Right lung (tissue), 10 donors: ENCODE data around the gene GCK. TPM values are rescaled to one million over a fixed set of nuclear protein-coding genes. Genes with fewer than 3 reads are reported as not detected.

Experiments used
- DNase-seq, 2 donors: peaks; one replicate each; pipeline ENCODE4 v3.0.0-alpha.2; 2013
- long read RNA-seq, 8 donors: transcript quantifications; one replicate each; lab custom pipeline, GENCODE V29; 2026
- polyA plus RNA-seq, 5 donors: library from polyadenylated mRNA; unstranded; fragments of 120-200 nt; gene quantifications; one replicate each; pipeline versions ENCODE4 v1.2.1 to v1.2.3, GENCODE V29; 2013; ENCODE audit warnings: inconsistent platforms in 1 of 5, low replicate concordance in 1 of 5; ENCODE audit not compliant: insufficient read length in 5 of 5, insufficient read depth in 1 of 5

GCK gene
- polyA plus RNA-seq: 1 to 10 TPM; 2.2 to 3.9 (median 2.5) TPM
- long read RNA-seq, donor 1, partial matches to known transcripts: 0 of 2 reads
- long read RNA-seq, donor 1, other reads (novel, unspliced or antisense): 0 of 2 reads
- long read RNA-seq, donor 2, partial matches to known transcripts: 0 of 1 reads
- long read RNA-seq, donor 2, other reads (novel, unspliced or antisense): 0 of 1 reads
- long read RNA-seq, donor 3, partial matches to known transcripts: 0 of 4 reads
- long read RNA-seq, donor 3, other reads (novel, unspliced or antisense): 0 of 4 reads
- long read RNA-seq, donor 4, partial matches to known transcripts: 0 of 2 reads
- long read RNA-seq, donor 4, other reads (novel, unspliced or antisense): 0 of 2 reads
- long read RNA-seq, donor 5, partial matches to known transcripts: 0 of 1 reads
- long read RNA-seq, donor 5, other reads (novel, unspliced or antisense): 0 of 1 reads
- long read RNA-seq, donor 6, partial matches to known transcripts: 0 of 2 reads
- long read RNA-seq, donor 6, other reads (novel, unspliced or antisense): 0 of 2 reads
- long read RNA-seq, donor 7: 0 reads
- long read RNA-seq, donor 8, partial matches to known transcripts: 0 of 3 reads
- long read RNA-seq, donor 8, other reads (novel, unspliced or antisense): 0 of 3 reads

DNA sequence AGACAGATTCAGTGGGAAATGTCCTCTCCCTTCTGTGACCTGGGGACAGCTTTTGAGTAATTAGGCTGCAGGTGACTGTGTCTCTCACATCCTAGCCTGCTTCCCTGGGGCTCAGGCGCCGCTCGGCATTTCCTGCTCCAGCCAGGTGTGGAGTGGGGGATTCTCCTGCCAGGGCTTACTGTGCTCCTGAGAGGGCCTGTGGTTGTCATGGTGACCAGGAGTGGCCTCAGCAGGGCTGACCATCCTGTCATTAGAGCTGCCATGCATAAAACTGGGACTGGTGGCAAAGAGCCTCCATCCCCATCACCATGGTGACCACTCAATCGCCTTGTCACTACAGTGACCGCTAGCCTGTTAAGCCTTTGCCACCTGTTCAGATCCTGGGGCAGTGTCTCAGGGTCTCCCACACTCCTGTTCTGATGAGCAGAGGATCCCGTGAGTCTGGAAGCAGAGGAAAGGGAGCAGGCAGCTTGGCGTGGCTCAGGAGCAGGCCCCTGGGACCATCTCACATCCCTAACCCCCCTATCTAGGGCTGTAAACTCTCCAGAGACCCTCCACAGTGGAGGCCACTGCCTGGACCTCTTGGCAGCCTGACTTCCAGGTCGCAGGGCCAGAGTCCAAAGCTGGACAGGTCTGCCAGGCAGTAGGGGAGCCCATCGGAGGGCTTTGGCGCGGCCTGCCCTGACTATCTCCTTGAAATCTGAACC, at the start of gene GCK:
Gene GCK, minus strand, starts transcription at position 154 of the 707 bp plus-strand sequence. CDS start 486 bp downstream, outside the sequence.
- DNase-seq: no peak

DNA sequence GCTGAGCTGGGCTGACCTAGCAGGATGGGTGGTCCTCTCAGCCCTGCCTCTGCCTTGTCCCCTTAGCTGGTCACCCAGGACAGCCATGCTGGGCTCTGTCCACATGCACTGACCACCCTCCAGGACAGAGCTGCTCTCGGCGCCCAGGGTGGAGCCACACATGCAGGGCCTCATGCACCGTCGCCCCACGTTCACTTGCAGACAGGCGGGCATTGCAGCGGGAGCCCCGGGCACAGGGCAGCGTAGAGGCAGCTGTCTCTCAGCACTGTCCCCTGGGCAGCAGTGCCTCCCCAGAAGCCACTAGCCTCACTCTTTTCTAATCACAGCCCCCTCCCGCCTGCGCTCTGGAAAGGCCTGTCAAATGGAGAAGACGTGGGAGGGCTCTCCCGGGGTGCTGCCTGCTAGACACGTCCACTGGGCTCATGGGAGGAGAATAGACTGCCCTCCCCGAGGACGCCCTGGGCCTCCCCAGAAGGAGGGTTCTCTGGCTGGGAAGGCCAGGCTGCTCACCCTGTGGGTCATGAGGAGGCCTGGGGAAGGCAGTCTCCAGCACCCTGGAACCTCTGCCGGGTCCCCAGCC, 49.0 kb upstream of the GCK start:
- no peak for DNase-seq

DNA sequence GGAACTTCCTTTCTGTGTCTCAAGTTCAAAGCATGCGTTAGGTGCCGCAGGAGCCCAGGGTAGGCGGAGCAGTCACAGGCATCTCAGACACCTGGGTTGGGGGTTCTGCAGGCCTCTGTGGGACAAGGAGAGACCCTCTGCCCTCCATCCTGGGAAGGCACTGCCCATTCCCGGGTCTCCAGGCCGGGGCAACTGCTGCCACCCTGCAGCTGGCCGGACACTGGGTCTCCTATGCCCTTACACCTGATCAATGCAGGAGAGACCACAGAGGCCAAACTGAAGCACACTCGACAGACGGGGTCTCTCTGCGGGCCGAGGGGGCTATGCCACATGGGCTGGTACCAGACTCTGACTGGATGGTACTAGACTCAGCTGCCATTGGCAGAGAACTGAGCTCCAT, 48.5 kb upstream of the GCK start:
- no peak for DNase-seq

DNA sequence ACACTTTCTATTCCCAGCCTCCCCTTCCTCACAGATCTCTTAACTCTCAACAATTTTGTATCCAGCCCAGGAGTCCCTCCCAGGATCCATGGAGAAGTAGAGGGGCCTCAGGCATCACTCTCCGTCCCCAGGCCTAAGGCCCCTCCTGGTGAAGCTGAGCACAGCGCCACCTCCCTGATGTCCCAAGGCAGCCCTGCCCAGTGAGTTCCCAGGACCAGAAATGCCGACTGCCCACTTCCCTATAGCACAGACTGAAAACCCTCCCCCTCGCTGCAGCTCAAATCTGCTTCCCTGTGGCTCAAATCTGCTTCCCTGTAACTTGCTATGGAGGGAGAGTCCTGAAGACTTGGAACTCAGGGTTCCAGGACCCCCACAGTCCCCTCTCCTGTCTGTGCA, 47.1 kb upstream of the GCK start:
- DNase-seq: no peak

DNA sequence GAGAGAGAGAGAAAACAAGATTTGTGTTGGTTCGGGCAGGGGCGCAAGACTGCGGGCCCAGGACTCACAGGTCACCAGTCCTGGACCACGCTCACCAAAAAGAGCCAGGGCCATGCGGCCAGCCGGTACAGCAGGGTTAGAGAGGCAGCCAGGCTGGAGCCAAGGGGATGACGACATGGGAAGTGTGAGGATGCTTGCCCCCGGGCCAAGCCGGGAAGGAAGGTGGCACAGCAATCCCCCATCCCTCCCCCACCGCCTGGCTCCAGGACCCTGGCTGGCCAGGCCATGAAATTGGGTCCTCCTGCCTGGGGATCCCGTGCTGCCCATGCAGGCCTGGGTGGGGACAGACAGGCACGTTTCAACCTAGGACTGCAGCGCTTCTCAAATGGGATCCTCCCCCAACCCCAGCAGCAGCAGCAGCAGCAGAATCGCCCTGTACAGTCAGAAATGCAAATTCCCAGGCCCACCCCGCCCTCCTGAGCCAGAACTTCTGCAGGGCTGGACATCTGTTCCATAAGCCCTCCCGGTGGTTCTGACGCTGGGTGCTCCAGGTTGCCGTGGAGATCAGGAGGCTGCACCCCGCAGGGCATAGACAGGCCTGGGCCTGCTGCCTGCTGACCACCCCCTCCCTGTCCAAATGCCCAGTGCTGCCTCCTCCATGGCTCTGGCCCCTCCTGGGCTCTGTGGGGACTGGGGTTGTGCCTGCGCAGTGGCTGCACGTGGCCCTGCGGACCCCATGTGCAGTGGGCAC, 46.5 kb upstream of the GCK start:
- DNase-seq: no peak

DNA sequence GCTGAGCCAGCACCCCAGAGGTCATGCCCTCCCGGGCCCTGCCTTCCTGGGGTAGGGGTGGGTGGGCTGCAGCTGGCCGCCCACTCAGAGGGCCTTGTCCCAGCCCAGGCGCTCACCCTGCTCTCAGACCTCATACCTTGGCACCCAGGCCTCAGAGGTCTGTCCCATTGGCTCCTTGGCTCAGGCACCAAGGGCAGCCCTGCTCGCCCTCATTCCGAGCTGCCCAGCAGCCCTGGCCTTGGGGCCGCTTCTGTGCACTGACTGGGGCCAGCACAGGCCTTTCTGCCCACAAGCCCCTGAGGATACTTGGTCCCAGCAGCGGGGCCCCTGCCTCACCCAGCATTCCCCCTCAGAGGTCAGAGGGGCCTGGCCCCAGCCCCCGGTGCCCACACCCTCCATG, 45.8 kb upstream of the GCK start:
- no peak for DNase-seq

DNA sequence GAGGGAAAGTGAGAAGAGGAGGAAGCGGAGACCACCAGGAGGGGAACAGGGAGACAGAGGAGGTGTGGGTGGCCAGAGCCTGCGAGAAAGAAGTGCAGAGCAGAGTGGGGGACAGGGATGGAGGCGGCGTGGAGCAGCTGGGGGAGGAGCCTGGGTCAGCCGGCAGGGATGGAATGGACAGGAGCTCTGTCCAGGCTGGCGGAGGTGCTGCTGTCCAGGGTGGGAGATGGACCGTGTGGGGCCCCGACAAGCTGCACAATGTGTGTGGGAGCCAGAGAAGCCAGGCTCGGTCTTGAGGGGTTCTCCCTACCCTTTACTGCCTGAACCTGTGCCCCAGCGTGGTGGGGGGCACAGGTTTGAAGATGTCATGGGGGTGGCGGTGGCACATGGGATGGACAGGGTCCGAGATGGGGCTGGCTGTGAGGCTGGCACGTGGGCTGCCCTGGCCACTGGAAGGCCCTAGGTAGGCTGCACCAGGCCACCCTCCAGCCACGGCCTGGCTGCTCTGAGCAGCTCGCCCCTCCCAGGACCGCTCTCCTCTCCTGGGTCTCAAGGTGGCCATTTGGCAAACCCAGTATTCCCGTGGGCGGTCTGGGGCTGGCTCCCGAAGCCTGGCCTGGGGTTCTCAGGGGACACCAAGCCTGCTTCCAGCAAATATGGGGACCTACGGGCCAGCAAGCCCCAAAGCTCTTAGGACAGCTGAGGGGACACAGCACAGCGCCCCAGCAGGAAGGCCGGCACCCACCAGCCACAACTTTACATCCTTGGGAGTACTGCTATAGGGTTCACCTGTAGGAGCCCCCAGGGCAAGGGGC, 43.9 kb upstream of the GCK start:
- DNase-seq: no peak

DNA sequence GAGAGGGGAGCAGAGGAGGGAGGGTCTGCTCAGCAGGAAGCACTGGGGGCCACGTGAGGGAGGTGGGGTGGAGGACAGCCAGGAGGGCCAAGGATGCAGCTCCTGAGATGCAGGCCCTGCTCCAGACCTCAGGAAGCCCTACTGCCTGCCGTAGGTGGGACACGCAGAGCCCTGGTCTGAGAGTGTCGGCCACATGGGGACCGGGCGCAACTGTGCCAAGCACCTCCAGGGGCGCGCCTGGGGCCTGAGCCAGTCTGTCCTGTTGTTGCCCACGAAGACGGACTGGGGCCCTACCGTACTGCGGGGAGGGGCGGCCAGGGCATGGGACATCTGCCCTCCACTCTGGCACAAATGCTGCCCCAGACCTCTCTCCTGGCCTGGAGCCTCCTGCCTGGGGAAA, 43.2 kb upstream of the GCK start:
- DNase-seq: no peak

DNA sequence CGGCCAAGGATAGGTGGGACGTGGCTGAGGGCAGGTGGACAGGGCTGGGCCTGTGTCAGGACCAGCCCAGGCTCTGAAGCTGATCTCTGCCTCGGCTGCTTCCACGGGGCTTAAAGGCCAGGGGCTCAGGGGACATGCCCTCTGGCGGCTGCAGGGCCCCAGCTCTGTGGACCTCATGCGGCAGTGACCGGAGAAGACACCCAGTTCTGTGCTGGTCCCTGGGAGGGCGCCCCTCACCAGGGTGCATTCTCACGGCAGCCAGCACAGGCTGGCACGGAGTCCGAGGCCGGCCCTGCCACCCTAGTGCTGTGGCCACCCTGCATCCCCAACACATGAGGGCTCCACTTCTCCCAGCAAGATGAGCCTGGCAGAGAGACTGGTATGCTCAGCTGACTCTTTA, 41.8 kb upstream of the GCK start:
- DNase-seq: no peak

DNA sequence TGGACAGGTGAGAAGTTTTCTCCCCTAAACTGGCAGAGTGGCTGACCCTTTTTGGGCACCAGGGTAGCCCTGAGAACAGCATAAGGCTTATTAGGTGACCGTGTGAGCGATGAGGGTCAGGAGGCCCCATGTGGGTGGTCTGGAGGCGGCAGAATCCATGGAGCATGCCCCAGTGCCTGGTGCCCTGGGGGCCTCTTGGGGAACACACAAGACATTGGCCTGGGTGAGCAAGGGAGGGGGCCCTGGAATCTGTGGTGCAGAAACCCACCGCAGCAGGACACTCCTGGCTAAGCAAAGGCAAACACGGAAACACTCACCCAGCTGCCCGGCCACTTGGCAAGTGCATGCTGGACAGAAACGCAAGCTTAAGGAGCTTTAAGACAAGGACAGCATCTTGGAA, 41.0 kb upstream of the GCK start:
- no peak for DNase-seq

DNA sequence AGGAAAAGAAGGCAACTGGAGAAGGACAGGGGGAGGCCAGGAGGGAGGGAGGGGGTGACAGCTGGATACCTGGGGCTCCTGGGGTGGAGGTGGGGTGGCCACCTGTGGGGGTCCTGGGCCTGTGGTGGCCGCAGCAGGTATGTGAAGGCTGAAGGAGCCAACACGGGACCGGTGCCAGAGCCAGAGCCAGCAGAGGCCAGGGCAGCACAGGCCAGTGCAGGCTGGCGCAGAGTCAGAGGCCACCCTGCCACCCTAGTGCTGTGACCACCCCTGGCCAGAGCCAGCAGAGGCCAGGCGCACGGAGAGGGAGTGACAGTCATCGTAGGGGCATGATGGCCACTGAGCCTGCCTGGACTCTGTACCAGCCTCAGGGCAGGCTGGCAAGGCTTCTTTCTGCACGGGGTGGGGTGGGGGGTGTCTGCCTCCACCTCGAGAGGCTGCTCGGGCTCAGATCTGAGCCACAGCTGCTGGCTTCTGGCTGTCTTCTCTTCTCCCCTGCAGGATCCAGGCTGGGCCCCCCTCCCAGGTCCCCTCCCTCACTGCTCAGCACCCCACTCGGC, 40.4 kb upstream of the GCK start:
- DNase-seq: no peak

DNA sequence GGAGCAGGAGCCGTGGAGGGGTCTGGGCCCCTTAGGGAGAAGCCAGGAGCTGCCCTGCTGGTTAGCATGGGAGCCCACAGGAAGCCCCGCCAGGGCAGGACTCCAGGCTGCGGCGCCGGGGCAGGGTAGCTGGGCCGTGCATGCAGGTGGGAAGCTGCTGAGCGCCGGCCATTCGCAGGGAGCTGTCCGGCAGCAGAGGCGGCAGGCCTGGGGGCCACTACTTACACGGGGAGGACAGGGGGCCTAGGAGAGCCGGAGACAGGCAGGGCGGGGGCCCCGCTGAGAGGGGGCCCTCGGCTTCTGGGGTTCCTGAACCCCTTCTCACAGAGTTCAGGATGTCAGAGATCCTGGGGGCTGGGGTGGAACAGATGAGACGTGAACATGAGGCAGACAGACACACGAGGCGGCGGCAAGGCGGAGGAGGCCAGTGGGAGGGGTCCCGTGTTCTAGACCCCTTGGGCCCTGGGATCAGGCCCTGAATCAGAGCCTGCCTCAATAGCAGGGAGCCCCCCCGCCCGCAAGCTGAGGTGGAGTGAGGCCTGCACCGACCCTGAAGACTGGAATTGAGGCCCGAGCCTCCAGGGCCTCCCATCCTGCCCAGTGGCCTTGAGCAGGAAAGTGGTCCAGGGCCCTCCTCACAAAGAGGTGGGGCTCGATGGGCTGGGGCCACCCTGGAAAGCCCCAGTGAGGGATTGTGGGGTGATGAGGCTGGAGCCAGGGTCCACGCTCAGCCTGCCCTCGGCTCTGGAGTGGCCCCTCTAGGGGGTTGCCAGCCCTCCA, 39.5 kb upstream of the GCK start:
- no peak for DNase-seq

DNA sequence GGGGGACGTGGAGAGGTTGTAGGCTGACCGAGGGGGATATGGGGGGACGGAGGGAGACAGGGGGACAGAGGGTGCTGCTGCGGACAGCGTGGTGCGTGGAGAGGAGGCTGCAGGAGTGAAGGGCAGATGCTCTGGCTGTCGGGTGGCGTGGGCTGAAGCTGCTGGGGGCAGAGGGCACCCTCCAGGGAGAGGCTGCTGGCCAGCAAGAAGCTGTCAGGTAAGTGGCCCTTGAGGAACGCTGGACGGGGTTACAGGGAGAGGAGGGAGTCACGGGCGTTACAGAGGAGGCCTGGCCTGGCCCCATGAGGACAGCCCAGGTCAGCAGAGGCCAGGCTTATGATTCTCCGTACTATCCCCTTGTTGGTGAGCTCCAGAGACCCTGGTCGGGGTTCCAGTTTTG, 38.7 kb upstream of the GCK start:
- DNase-seq: no peak

DNA sequence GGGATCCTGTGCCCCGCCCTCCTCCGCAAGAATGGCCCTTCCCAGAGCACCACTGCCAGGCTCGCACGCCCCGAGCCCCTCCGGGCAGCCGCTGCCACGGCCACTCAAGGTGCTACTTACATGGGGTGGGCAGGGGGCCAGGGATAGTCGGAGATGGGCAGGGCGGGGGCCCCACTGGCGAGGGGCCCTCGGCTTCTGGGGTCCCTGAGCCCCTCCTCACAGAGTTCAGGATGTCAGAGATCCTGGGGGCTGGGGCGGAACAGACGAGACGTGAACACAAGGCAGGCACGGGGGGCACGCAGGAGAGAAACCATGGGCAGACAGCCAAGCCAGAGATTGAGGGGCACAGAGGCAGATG, 37.1 kb upstream of the GCK start:
- DNase-seq: no peak

DNA sequence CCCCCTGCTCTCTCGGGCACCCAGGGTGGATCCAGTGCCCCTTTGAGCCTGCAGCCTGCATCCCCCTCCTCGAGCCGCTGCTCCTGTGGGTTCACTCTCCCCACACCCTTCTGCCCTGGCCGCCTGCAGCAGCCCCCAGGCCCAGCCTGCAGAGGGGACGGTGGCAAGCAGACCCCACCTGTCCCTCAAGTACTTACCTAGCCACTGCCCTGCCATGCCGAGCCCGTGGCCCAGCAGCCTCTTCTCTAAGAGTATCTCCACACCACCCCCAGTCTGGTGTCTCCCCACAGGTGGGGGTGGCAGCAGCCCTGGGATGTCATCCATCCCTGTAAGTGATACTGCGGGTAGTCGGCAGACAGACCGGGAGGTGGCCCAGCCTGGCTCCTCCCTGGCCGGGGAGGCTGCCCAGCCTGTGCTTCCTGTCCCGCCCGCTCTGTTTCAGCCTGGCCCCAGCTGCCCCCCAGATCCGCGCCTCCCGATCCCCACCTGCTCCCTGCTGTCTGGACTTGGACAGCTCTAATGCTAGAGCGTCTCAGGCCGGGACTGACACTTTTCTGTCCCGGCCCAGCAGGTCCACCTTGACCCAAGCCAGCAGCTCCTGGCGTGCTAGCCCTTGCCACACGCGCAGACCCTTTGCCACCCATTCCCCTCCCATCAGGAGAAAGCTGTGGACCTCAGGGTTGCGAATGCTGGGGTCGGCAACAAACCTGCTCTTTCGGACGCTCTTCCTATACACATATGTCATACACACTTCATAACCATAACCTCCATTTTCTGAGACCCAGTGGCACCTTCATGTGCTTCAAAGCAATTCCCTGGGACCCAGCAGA, 36.5 kb upstream of the GCK start:
- no peak for DNase-seq

DNA sequence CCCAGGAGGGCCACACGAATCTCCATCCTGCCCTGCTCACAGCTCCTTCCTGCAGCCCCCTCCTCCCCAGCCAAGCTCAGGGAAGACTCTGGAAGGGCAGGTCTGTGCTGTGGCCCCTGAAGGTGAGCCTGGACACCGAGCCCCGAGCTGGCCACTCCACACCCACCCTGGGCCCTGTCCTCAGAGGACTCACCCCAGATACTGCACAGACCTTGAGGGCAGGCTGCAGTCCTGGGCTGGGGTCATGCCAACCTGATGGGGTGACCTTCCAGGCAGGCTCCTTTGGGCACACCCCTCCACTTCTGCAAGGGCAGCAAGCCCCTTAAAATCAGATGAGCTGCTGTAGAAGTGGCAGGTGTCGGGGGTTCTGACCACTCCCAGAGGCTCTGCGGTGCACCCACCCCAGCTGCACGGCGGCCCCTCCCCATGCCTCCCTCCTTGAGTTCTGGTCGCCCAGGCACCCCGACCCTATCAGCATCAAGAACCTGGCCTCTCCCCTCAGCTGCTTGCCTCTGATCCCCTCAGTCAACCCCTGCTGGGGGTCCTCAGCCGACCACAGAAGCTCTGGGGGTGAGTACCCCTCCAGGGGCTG, 35.8 kb upstream of the GCK start:
- no peak for DNase-seq

DNA sequence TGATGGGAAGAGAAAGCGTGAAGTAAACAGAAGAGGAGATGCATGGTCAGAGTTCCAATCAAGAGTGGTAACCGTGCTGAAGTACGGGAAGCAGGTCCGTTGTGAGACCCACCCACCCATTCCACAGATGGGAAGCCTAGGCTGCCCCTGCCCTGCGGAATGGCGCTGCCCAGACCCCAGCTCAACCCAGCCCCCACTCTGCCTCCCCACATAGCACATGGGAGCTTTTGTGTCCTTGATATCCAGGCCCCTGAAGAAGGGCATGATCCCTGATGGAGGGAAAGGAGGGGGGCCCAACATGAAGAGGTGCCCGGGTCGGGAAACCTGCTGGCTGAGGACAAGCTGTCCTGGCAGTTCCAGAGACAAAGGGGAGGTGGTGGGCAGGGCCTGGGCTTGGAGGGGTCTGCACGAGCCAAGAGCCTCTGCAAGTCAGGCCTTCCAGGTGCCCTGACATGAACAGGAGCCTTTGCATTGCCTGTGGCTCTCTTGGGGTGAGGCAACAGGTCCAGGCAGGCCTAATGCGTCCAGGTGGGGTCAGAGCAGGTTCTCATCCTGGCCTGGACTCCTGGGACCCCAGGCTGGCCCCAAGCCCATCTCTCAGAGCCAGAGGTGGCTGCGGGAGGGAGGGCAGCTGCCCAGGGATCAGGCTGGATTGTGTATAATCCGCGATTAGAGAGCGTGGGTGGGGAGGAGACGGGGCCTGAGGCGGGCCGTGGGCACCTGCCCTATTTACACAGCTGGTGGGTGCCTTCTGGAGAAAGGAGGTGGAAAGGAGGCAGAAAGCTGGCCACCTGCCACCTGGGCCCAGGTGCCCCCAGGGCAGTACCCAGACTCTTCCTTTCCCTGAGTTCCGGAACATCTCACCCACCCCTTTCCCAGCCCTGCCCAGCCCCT, 35.1 kb upstream of the GCK start:
- DNase-seq: no peak
